GM19438 (cell line): ENCODE measurements around the gene NAA20.

Source experiments
- ATAC-seq: cut with Tn5 transposase; IDR thresholded peaks from one replicate; pipeline ENCODE4 v1.9.1; 2021; ENCODE audit warnings: low read depth; ENCODE audit not compliant: unreplicated experiment

The NAA20 gene

DNA sequence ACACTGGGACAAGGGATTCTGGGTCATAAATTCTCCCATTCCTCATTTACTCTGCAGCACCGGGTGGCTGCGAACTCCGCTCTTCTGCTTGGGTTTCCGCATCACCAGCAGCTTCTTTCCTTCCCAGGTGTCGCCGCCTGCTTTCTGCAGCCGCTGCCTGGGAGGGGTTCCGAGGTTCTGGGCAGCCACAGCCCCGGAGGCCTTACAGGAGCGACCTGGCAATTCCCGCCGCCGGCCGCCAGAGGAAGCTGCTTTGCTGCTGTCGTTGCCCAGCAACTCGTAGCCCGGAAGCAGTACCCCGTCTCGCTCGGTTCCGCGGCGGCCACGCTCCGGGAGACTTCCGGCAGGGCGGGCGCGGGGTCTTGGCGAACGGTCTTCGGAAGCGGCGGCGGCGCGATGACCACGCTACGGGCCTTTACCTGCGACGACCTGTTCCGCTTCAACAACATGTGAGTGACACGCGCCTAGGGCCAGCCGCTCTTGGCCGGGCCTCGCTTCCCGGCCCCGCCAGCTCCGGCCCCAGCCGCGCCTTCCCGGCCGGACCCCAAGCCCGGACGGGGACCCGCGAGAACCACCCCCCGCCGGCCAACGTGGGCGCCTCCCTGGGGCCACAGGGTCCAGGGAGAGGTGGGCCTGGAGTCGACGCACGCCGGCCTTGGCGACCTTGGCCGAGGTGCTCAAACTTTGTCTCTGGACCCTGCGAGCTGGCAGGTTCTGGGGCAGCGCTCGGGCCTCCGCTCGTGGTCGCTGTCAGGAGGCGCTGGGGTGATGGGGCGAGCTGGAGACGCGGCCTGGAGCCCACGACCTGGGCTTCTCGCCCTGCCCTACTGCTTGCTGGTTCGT is at the start of gene NAA20:
Gene NAA20, plus strand, starts transcription at position 362 of the 843 bp plus-strand sequence. Its CDS starts 35 bp downstream, at position 397.
- peak; percentile 99 for ATAC-seq

DNA sequence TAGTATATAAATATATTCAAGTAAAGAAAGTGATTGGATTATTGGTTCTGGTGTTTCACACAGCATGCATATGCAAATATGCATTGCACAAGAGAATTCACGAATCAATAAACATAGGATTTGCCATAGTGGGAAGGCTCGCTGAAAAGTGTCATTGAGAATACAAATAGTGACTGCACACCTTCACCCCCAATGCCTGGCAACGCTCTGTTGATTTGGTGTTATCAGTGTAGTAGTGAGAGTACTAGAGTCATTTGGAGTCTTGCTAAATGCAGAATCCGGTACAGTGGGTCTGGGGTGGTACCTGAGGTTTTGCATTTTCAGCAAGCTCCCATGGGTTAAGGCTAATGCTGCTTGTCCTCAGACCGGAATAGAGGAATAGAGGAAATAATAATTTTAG is 49.7 kb upstream of the NAA20 start:
- ATAC-seq, result no peak

GRCh38 chr20:19968028-19968427 is 49.1 kb upstream of the NAA20 start:
- no peak for ATAC-seq

DNA sequence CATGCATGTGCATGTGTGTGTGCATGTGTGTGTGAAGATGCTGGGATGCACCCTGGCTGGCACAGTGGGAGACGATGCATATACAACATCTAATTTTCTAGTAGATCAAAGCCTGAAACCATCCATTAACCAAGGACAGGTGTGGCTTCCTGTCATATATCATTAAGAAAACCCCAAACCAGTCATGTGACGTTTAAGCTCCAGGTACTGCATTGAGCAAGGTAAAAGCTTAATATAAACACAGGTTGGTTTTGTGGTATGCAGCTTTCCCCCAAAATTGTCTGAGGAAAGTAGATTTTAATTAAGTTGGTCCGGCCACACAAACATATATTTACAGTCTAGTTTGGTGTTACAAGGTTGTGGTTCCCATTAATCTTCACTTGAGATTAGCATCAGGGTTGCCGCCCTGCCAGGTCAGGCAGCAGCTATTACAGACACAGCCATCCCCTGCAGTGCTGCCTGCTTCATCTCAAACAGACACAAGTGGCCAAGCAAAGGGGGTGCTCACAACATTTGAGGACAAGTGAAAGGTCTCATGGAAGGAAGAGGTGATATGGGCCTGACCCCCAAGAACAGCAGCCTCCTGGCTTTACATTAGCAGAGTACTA is 48.6 kb upstream of the NAA20 start:
- no peak for ATAC-seq

GRCh38 chr20:19969106-19969505 is 48.1 kb upstream of the NAA20 start:
- no peak for ATAC-seq

- ATAC-seq, result no peak
These were observed 47.5 kb upstream of the NAA20 start for GRCh38 chr20:19969507-19970255.

- no peak for ATAC-seq
These were observed 46.9 kb upstream of the NAA20 start for GRCh38 chr20:19970256-19970765.

DNA sequence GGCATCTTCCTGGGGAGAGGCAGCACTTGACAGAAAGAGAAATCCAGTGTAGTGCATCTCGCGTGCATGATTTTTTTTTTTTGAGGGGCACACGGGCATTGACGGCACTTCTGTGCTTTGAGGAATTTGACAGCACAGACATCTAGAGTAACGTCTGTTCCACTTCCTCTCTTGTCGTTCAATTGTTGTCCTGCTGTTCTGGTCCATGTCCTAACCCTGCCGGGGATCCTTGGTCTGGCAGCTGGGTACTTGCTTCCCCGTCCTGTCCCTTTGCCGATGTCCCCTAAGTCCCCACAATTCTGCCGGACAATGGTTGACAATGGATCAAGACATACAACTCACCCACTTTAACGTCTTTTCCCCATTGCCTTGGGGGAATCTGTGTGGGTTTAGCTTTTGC is 46.0 kb upstream of the NAA20 start:
- no peak for ATAC-seq

DNA sequence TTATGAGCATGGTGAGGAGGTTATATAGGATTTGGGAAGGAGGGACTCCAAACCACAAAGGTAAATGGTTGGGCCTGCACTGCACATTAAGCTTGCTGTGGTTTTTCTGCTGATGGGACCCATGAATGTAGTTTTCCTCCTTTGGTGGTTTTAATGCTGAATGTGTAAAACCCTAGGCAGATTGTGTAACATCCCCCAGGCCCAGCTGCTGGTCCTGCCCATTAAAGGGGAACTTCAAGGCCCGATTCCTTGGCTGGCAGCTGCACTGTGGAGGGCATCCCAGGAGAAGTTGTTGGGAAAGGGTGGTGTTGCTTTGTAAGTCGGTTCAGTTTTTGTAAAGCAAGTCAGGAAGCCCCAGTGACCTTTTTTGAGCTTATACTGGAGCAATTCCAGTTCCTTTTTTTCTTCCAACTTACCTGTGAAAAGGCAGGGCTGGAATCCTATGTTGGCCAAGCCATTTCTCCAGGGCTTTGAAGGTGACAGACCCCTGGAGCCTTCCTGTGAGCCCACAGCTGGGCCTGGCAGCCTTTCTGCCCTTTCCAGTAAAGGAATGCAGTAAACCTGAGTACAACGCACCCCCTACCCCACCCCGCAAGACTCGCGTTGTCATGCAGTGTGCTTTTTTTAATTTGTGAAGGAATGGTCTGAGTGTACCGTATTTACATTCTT is 43.1 kb upstream of the NAA20 start:
- ATAC-seq, result no peak

DNA sequence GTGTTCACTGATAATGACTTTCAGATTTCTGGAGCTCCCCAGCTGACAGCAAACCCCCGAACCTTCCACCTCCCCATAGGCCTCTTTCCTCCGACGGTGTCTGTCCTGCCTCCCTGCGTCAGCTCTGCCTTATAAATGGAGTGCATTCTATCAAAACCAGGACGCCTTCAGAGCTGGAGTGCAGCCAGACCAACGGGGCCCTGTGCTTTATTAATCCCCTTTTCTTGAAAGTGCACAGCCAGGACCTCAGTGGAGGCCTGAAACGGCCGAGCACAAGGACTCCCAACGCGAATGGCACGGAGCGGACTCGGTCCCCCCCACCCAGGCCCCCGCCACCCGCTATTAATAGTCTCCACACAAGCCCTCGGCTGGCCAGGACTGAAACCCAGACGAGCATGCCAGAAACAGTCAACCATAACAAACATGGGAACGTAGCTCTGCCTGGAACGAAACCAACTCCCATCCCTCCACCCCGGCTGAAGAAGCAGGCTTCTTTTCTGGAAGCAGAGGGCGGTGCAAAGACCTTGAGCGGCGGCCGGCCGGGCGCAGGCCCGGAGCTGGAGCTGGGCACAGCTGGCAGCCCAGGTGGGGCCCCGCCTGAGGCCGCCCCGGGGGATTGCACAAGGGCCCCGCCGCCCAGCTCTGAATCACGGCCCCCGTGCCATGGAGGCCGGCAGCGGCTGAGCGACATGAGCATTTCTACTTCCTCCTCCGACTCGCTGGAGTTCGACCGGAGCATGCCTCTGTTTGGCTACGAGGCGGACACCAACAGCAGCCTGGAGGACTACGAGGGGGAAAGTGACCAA is 42.3 kb upstream of the NAA20 start:
- ATAC-seq, result no peak

DNA sequence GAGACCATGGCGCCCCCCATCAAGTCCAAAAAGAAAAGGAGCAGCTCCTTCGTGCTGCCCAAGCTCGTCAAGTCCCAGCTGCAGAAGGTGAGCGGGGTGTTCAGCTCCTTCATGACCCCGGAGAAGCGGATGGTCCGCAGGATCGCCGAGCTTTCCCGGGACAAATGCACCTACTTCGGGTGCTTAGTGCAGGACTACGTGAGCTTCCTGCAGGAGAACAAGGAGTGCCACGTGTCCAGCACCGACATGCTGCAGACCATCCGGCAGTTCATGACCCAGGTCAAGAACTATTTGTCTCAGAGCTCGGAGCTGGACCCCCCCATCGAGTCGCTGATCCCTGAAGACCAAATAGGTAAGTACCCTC is 41.7 kb upstream of the NAA20 start:
- no peak for ATAC-seq

- ATAC-seq, result no peak
These were observed 41.3 kb upstream of the NAA20 start for GRCh38 chr20:19975901-19976300.

DNA sequence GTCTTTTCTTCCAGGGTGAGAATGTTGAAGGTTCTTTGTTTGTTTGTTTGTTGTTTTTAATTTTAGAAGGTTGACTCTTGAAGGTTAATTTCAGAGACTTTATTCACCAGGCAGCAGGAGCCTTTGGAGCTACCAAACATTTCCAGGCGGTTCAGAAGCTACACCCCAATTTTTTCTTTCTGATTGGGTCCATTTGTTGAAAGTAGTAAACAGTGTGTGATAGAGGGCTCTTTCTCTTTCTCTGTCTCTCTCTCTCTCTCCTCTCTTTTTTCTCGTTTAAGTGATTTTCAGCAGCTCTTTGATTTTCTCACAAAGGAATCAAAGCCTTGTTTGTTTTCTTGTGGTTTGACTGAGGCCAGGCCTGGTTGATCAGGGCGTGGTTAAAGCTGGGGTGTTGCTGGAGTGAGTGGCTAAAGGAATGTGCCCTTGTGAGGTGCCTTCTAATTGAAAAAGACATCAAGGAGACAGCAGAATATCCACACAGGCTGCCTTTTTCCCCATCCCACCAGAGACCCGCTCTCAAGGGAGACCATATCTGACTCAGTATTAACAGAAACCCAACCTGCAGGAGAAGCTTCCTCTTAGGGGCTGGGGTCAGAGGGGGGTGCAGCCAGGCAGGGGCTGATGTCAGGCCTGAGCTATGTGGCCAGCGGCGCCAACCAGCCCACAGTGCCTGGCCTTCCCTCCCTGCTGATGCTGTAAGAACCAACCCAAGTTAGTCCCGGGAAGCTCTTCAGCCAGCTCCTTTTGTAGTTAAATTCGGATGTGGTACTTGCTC is 40.4 kb upstream of the NAA20 start:
- ATAC-seq, result no peak

- ATAC-seq, result no peak
These were observed 39.8 kb upstream of the NAA20 start for GRCh38 chr20:19977373-19977770.

DNA sequence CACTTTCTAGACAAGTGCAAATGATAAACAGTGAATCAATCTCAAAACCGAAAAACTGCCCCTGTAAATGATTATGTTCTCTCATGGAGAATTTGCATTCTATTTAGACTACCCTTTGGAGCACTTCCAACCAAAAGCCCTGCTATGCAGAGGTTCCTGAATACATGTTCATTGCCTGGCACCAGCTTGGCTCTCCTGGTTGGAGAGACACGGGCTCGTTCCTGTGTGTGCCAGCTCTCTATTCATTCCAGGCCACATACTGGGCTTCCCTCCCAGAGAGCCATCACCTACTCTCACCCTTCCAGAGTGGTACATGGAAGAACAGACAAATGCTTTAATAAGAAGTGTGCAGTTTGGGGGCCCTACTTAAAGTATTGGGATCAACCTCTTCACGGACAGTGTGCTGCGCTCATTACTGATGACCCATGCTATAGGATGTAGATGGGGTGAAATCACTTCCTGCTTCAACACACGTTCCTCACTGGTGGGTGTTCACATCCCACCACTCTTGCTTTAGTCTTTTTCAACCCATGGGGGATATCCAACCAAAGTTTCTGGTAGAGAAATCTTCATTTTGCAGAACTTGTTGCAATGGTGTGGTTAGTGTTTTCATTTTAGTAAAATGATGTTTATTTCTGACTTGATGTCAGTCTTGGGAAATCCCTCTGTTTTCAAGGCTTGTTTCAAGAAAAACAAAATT is 38.5 kb upstream of the NAA20 start:
- no peak for ATAC-seq

DNA sequence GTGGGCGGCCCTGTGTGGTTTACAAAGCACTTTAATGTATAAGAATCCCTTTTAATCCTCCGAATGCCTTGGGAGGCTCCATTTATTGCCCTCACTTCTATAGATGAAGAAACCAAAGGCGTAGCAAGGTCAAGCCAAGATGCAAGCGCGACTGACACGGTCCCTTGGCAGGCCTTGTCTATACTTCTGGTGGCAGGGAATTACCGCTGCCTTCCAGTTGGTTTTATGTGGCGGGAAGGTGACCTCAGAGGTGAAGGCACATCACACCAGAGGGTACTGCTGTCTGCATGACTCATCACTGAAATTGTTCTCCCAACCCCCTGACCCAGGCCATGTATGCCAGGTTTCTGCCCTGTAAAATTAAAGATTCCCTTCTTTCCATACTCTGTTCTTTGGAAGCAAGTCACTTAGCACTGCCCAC is 36.1 kb upstream of the NAA20 start:
- ATAC-seq, result no peak

- no peak for ATAC-seq
These were observed 30.7 kb upstream of the NAA20 start for GRCh38 chr20:19986419-19986818.

- ATAC-seq, result no peak
These were observed 30.1 kb upstream of the NAA20 start for GRCh38 chr20:19987046-19987445.

DNA sequence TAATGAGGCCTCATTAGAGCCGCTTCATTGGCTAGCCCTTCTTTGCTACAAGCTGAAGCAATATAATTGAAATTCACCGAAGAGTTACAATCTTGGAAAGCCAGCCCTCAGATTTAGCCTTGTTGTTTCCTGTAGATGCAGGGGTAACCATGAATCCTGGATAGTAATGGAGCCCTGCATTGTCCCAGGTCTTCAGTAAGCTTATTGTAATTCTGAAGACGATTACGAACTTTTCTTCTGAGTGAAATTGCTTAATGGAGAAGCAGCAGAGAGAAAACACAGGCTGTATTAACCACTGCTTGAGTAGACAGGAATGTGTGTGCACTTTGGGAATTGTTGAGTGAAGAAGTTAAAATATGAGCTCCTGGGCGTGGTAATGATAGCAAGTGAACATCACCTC is 26.3 kb upstream of the NAA20 start:
- ATAC-seq, result no peak
